ENCODE measurements around the gene NREP.

Gene NREP

DNA sequence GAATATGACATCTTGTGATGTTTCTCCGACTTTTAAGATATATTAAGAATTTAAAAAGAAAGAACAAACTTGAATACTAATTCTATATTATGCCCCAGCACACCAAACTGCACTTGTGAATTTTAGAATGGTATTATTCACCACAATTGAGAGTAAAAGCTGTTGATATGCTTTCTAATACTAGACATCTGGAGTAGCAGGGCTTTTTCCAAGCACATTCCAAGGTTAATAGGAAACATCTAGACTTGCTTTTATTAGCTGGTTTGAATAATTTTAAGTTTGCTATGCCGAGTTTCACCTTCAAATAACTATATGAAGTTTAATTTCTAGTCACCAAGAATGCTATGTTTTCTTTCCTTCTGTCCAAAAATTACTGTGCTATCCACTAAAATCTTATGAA is 13.5 kb downstream of the NREP start:
- DNase-seq (ENCODE audit: low read depth in 1 of 2, low spot score in 1 of 2) = no peak
- Histone ChIP-seq H3K27ac (replicated peaks) (no peak overlapping the region), H3K27me3 (ENCODE audit: insufficient read depth, poor library complexity, severe bottlenecking) (no peaks in the 10 kb centered on the region), H3K4me3 (replicated peaks; ENCODE audit: insufficient read depth, low read length) (no peak overlapping the region)
- TF ChIP-seq, protein P1, sequence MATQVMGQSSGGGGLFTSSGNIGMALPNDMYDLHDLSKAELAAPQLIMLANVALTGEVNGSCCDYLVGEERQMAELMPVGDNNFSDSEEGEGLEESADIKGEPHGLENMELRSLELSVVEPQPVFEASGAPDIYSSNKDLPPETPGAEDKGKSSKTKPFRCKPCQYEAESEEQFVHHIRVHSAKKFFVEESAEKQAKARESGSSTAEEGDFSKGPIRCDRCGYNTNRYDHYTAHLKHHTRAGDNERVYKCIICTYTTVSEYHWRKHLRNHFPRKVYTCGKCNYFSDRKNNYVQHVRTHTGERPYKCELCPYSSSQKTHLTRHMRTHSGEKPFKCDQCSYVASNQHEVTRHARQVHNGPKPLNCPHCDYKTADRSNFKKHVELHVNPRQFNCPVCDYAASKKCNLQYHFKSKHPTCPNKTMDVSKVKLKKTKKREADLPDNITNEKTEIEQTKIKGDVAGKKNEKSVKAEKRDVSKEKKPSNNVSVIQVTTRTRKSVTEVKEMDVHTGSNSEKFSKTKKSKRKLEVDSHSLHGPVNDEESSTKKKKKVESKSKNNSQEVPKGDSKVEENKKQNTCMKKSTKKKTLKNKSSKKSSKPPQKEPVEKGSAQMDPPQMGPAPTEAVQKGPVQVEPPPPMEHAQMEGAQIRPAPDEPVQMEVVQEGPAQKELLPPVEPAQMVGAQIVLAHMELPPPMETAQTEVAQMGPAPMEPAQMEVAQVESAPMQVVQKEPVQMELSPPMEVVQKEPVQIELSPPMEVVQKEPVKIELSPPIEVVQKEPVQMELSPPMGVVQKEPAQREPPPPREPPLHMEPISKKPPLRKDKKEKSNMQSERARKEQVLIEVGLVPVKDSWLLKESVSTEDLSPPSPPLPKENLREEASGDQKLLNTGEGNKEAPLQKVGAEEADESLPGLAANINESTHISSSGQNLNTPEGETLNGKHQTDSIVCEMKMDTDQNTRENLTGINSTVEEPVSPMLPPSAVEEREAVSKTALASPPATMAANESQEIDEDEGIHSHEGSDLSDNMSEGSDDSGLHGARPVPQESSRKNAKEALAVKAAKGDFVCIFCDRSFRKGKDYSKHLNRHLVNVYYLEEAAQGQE (IDR thresholded peaks at IDR 0.05; ENCODE audit: insufficient replicate concordance, low read depth) = no peak
- TF ChIP-seq GABPA (IDR thresholded peaks at IDR 0.05; ENCODE audit: low read depth) = no peak
- no peak for TF ChIP-seq SPI1 (IDR thresholded peaks at IDR 0.05; ENCODE audit: borderline replicate concordance, low read depth)
- no peak for TF ChIP-seq POLR2AphosphoS5 (IDR thresholded peaks at IDR 0.05; ENCODE audit: low read depth)
- TF ChIP-seq, protein P2, sequence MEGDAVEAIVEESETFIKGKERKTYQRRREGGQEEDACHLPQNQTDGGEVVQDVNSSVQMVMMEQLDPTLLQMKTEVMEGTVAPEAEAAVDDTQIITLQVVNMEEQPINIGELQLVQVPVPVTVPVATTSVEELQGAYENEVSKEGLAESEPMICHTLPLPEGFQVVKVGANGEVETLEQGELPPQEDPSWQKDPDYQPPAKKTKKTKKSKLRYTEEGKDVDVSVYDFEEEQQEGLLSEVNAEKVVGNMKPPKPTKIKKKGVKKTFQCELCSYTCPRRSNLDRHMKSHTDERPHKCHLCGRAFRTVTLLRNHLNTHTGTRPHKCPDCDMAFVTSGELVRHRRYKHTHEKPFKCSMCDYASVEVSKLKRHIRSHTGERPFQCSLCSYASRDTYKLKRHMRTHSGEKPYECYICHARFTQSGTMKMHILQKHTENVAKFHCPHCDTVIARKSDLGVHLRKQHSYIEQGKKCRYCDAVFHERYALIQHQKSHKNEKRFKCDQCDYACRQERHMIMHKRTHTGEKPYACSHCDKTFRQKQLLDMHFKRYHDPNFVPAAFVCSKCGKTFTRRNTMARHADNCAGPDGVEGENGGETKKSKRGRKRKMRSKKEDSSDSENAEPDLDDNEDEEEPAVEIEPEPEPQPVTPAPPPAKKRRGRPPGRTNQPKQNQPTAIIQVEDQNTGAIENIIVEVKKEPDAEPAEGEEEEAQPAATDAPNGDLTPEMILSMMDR (IDR thresholded peaks at IDR 0.05; ENCODE audit: insufficient read depth, low read length) = no peak

DNA sequence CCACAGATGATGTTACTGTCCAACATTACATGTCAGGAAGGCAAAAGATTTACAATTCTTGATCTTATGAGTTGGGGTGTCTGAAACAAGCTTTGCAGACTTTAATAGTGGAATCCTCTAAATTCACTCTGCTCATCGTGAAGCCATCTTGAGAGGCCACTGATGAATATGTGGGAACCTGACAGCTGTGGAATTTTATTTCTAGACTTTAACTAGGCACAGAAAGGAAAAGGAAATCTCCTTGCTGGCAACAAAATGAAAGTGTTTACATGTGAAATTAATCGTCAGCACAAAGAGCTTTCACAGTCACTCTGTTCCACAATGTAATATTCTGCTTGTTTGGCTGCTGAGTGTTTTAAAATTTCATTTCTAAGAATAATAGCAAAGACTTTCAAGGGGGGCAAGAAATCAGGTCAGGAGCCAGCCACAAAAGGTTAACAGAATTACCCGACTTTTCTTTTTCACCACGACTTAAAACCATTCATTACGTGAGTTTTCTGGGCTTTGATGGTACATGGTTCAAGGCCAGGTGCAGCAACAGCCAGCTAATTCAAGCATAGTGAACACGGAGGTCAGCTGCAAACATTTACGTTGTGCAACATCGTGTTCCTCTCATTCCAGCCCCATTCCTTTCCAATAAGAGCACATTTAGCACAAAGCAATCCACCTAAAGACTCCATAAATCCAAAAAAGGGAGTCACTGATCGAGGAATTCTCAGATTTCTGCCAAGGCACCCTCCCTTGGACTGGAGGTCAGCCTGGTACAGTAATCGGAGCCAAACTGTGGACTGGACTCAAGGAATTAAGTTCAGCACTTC is 14.6 kb downstream of the NREP start:
- no peak for DNase-seq (ENCODE audit: low read depth in 1 of 2, low spot score in 1 of 2)
- no peak overlapping the region for H3K4me3 ChIP-seq (replicated peaks; ENCODE audit: insufficient read depth, low read length)
- no peaks in the 10 kb centered on the region for H3K27me3 ChIP-seq (ENCODE audit: insufficient read depth, poor library complexity, severe bottlenecking)
- H3K27ac ChIP-seq (replicated peaks) = no peak overlapping the region
- no peak for TF ChIP-seq POLR2AphosphoS5 (IDR thresholded peaks at IDR 0.05; ENCODE audit: low read depth)
- TF ChIP-seq, protein P2 (IDR thresholded peaks at IDR 0.05; ENCODE audit: insufficient read depth, low read length) = no peak
- TF ChIP-seq SPI1 (IDR thresholded peaks at IDR 0.05; ENCODE audit: borderline replicate concordance, low read depth) = no peak
- no peak for TF ChIP-seq GABPA (IDR thresholded peaks at IDR 0.05; ENCODE audit: low read depth)
- TF ChIP-seq, protein P1 (IDR thresholded peaks at IDR 0.05; ENCODE audit: insufficient replicate concordance, low read depth) = no peak

DNA sequence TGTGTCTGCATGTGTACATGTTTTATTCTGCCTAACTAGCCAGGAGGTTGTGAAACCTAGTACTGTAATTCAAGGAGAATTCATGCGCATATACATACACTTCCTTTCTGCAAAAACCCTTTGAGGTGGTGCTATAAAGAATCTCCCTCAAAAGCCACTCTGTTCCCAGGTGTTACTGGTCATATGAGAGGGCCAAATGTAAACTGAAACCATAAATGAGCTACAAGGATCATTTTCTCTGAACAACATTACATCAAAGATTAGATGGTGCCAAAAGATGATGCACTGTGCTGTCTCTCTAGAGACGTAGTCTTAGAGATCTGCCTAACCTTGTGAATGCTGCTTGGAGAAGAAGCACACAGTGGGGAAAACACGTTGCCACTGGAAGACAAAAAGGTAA is 15.7 kb downstream of the NREP start:
- H3K27me3 ChIP-seq (ENCODE audit: insufficient read depth, poor library complexity, severe bottlenecking) = no peaks in the 10 kb centered on the region
- DNase-seq (ENCODE audit: low read depth in 1 of 2, low spot score in 1 of 2) = no peak
- H3K4me3 ChIP-seq (replicated peaks; ENCODE audit: insufficient read depth, low read length) = no peak overlapping the region
- no peak overlapping the region for H3K27ac ChIP-seq (replicated peaks)
- TF ChIP-seq SPI1 (IDR thresholded peaks at IDR 0.05; ENCODE audit: borderline replicate concordance, low read depth) (no peak), POLR2AphosphoS5 (IDR thresholded peaks at IDR 0.05; ENCODE audit: low read depth) (no peak), GABPA (IDR thresholded peaks at IDR 0.05; ENCODE audit: low read depth) (no peak)
- TF ChIP-seq, protein P2 (IDR thresholded peaks at IDR 0.05; ENCODE audit: insufficient read depth, low read length) = no peak
- TF ChIP-seq, protein P1 (IDR thresholded peaks at IDR 0.05; ENCODE audit: insufficient replicate concordance, low read depth) = no peak

All from HL-60 (cell line).